ENCODE measurements around the gene LRRC7. TPM values are rescaled to one million over a fixed set of nuclear protein-coding genes. Genes with fewer than 3 reads are reported as not detected.

The LRRC7 gene
- total RNA-seq, 4 donors from 2014 or later: under 0.01 TPM; not detected in 3

GRCh38 chr1:69657971-69658370 is 90.2 kb downstream of the LRRC7 start:
- no peak overlapping the region for H3K27ac ChIP-seq
- TF ChIP-seq CTCF (IDR thresholded peaks at IDR 0.05) (no peak), POLR2A (IDR thresholded peaks at IDR 0.05) (no peak)
- H3K4me1 ChIP-seq: no peaks in the 10 kb centered on the region
- no peak for DNase-seq
- H3K27me3 ChIP-seq: no peaks in the 10 kb centered on the region
- intact Hi-C loops (cut with DNase I): no loop called here
- H3K9me3 ChIP-seq: no peaks in the 10 kb centered on the region
- no peak overlapping the region for H3K4me3 ChIP-seq
- H3K36me3 ChIP-seq: no peaks in the 10 kb centered on the region

- no peak for TF ChIP-seq CTCF (IDR thresholded peaks at IDR 0.05)
- no peak for TF ChIP-seq POLR2A (IDR thresholded peaks at IDR 0.05)
- Histone ChIP-seq H3K36me3 (no peaks in the 10 kb centered on the region), H3K27ac (no peak overlapping the region), H3K4me3 (no peak overlapping the region), H3K9me3 (no peaks in the 10 kb centered on the region), H3K4me1 (no peaks in the 10 kb centered on the region), H3K27me3 (no peaks in the 10 kb centered on the region)
- 56 to 69% methylated on average over 1 of the region's 1 CpG for WGBS, 2 donors
- DNase-seq: no peak
- intact Hi-C loops (cut with DNase I): no loop called here
Measured at GRCh38 chr1:69661686-69662085, 94.0 kb downstream of the LRRC7 start.

- Histone ChIP-seq H3K27ac (no peak overlapping the region), H3K27me3 (no peaks in the 10 kb centered on the region), H3K36me3 (no peaks in the 10 kb centered on the region), H3K9me3 (no peaks in the 10 kb centered on the region), H3K4me3 (no peak overlapping the region), H3K4me1 (no peaks in the 10 kb centered on the region)
- WGBS, 2 donors: 73 to 82% methylated on average over 2 of the region's 2 CpGs
- TF ChIP-seq CTCF (IDR thresholded peaks at IDR 0.05): no peak
- TF ChIP-seq POLR2A (IDR thresholded peaks at IDR 0.05): no peak
- no peak for DNase-seq
- intact Hi-C loops (cut with DNase I): no loop called here
Measured at GRCh38 chr1:69662321-69662720, 94.6 kb downstream of the LRRC7 start.

GRCh38 chr1:69671363-69672010 is 103.8 kb downstream of the LRRC7 start:
- DNase-seq: no peak
- H3K27me3 ChIP-seq: no peaks in the 10 kb centered on the region
- intact Hi-C loops (cut with DNase I): no loop called here
- 71% methylated on average over 4 to 7 of the region's 7 CpGs for WGBS, 2 donors
- no peaks in the 10 kb centered on the region for H3K4me1 ChIP-seq
- H3K9me3 ChIP-seq: no peaks in the 10 kb centered on the region
- no peak overlapping the region for H3K27ac ChIP-seq
- no peak for TF ChIP-seq POLR2A (IDR thresholded peaks at IDR 0.05)
- no peak for TF ChIP-seq CTCF (IDR thresholded peaks at IDR 0.05)
- no peak overlapping the region for H3K4me3 ChIP-seq
- H3K36me3 ChIP-seq: no peaks in the 10 kb centered on the region

- intact Hi-C loops (cut with DNase I): no loop called here
- WGBS, 2 donors: 47 to 63% methylated on average over 1 of the region's 1 CpG
- TF ChIP-seq POLR2A (IDR thresholded peaks at IDR 0.05): no peak
- TF ChIP-seq CTCF (IDR thresholded peaks at IDR 0.05): no peak
- H3K9me3 ChIP-seq: no peaks in the 10 kb centered on the region
- H3K27me3 ChIP-seq: no peaks in the 10 kb centered on the region
- no peak for DNase-seq
- no peak overlapping the region for H3K27ac ChIP-seq
- no peaks in the 10 kb centered on the region for H3K4me1 ChIP-seq
- no peak overlapping the region for H3K4me3 ChIP-seq
- H3K36me3 ChIP-seq: no peaks in the 10 kb centered on the region
Measured at GRCh38 chr1:69673321-69673720, 105.6 kb downstream of the LRRC7 start.

Data from esophagus squamous epithelium (tissue), 5 donors.